Measurements from ENCODE around the gene ITGAD.

GRCh38 chr16:31348579-31348978 is 44.6 kb upstream of the ITGAD start:
- TF ChIP-seq, protein P1, sequence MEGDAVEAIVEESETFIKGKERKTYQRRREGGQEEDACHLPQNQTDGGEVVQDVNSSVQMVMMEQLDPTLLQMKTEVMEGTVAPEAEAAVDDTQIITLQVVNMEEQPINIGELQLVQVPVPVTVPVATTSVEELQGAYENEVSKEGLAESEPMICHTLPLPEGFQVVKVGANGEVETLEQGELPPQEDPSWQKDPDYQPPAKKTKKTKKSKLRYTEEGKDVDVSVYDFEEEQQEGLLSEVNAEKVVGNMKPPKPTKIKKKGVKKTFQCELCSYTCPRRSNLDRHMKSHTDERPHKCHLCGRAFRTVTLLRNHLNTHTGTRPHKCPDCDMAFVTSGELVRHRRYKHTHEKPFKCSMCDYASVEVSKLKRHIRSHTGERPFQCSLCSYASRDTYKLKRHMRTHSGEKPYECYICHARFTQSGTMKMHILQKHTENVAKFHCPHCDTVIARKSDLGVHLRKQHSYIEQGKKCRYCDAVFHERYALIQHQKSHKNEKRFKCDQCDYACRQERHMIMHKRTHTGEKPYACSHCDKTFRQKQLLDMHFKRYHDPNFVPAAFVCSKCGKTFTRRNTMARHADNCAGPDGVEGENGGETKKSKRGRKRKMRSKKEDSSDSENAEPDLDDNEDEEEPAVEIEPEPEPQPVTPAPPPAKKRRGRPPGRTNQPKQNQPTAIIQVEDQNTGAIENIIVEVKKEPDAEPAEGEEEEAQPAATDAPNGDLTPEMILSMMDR (IDR thresholded peaks at IDR 0.05): no peak
- TF ChIP-seq POLR2A (IDR thresholded peaks at IDR 0.05): no peak

Measured in body of pancreas (tissue), 4 donors.